Breast epithelium (tissue), 3 donors: ENCODE measurements around the gene ARHGAP18.

Experiments used
- POLR2A ChIP-seq: fragments of 450-650 bp; IDR thresholded peaks from one replicate; pipeline ENCODE4 v1.6.1; 2016; ENCODE audit warnings: antibody characterized with exemption, mild to moderate bottlenecking, moderate library complexity
- POLR2AphosphoS5 ChIP-seq, 3 donors: sonication (generic); formaldehyde crosslinking; IDR thresholded peaks; one replicate each; pipeline ENCODE4 v1.6.1; 2017; ENCODE audit warnings: antibody characterized with exemption in 3 of 3
- TF ChIP-seq, protein P1 (sequence below), 3 donors: fragments of 450-650 bp; IDR thresholded peaks; one replicate each; pipeline ENCODE4 v1.5.1; 2016 to 2017; ENCODE audit warnings: antibody characterized with exemption in 3 of 3, mild to moderate bottlenecking in 3 of 3, moderate library complexity in 3 of 3

DNA sequence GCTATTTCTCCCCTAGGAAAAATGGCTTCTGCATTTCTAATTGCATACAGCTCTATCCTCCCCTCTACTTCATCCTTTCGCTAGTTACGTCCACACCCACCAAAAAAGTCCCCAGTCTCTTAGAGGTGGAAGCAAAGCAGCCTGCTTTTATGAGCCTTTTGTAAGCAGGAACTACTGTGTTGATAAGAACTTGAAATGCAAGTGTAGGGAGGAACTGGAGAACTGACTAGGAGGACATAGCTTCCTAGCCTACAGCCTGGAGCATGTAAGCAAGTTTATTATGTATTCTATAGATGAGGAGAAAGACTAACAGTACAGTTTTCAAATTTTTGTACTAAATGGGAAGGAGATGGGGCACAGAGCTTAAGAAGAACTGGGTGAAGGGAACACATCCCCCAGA lies 10.3 kb downstream of the ARHGAP18 start:
- TF ChIP-seq, protein P1, sequence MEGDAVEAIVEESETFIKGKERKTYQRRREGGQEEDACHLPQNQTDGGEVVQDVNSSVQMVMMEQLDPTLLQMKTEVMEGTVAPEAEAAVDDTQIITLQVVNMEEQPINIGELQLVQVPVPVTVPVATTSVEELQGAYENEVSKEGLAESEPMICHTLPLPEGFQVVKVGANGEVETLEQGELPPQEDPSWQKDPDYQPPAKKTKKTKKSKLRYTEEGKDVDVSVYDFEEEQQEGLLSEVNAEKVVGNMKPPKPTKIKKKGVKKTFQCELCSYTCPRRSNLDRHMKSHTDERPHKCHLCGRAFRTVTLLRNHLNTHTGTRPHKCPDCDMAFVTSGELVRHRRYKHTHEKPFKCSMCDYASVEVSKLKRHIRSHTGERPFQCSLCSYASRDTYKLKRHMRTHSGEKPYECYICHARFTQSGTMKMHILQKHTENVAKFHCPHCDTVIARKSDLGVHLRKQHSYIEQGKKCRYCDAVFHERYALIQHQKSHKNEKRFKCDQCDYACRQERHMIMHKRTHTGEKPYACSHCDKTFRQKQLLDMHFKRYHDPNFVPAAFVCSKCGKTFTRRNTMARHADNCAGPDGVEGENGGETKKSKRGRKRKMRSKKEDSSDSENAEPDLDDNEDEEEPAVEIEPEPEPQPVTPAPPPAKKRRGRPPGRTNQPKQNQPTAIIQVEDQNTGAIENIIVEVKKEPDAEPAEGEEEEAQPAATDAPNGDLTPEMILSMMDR (IDR thresholded peaks at IDR 0.05) = no peak
- no peak for TF ChIP-seq POLR2A
- no peak for TF ChIP-seq POLR2AphosphoS5 (IDR thresholded peaks at IDR 0.05)
